K562 (cell line): ENCODE results near the gene PRR16. TPM values are rescaled to one million over a fixed set of nuclear protein-coding genes. Genes with fewer than 3 reads are reported as not detected.

ENCODE experiments used
- BCL6 ChIP-seq: fragments of 250-450 bp; sonication (Bioruptor Pico); IDR thresholded peaks from 2 replicates; pipeline ENCODE4 v1.4.0; 2020
- BRF2 ChIP-seq: IDR thresholded peaks from 3 replicates; pipeline ENCODE4 v1.6.1; 2011; ENCODE audit warnings: borderline replicate concordance, mild to moderate bottlenecking; ENCODE audit not compliant: insufficient read length, insufficient read depth
- DACH1 ChIP-seq: fragments of 450-650 bp; IDR thresholded peaks from 2 replicates; pipeline ENCODE4 v1.6.1; 2018; ENCODE audit not compliant: partially characterized antibody
- FOXA3 ChIP-seq, 2 experiments: fragments of 450-650 bp in 1 of 2; sonication (generic) in 1 of 2; formaldehyde crosslinking; IDR thresholded peaks in 1 of 2; conservative IDR thresholded peaks in 1 of 2; 2 replicates each; pipeline versions ENCODE4 v1.4.0 to v1.8.0; 2020 to 2022; ENCODE audit warnings: mild to moderate bottlenecking in 2 of 2, missing genetic modification reagents in 1 of 2
- FUS ChIP-seq: fragments of 200-400 bp; formaldehyde crosslinking; optimal IDR thresholded peaks from 2 replicates; pipeline ENCODE3; 2017; ENCODE audit warnings: low read depth, low read length
- GABPA ChIP-seq: fragments of 200-800 bp; sonication (Bioruptor generic); conservative IDR thresholded peaks from 2 replicates; pipeline ENCODE4 v1.6.1; 2016; ENCODE audit warnings: low read depth, missing genetic modification characterization, missing compliant biosample characterization
- KLF10 ChIP-seq: fragments of 250-450 bp; sonication (Bioruptor Pico); IDR thresholded peaks from 2 replicates; pipeline ENCODE4 v1.6.1; 2021; ENCODE audit warnings: matching md5 sums
- NCOA4 ChIP-seq: fragments of 450-650 bp; IDR thresholded peaks from 2 replicates; pipeline ENCODE4 v1.6.1; 2018; ENCODE audit warnings: mild to moderate bottlenecking; ENCODE audit not compliant: partially characterized antibody
- NFRKB ChIP-seq: fragments of 450-650 bp; IDR thresholded peaks from 2 replicates; pipeline ENCODE4 v1.6.1; 2016; ENCODE audit warnings: low read depth
- PHB2 ChIP-seq: fragments of 450-650 bp; IDR thresholded peaks from 2 replicates; pipeline ENCODE4 v1.6.1; 2017; ENCODE audit warnings: low read depth
- POLR2A ChIP-seq: fragments of 450-650 bp; conservative IDR thresholded peaks from 2 replicates; pipeline ENCODE4 v1.6.1; 2016
- RFX7 ChIP-seq: fragments of 250-450 bp; sonication (Bioruptor Pico); IDR thresholded peaks from 2 replicates; pipeline ENCODE4 v1.5.1; 2021; ENCODE audit warnings: mild to moderate bottlenecking
- SIN3B ChIP-seq: fragments of 450-650 bp; IDR thresholded peaks from 2 replicates; pipeline ENCODE4 v1.6.1; 2017; ENCODE audit warnings: low read depth, mild to moderate bottlenecking, moderate library complexity
- SLC30A9 ChIP-seq: fragments of 250-450 bp; sonication (Bioruptor Pico); IDR thresholded peaks from 2 replicates; pipeline ENCODE4 v1.8.0; 2022; ENCODE audit warnings: mild to moderate bottlenecking, moderate library complexity
- SMARCA4 ChIP-seq: fragments of 450-650 bp; IDR thresholded peaks from 2 replicates; pipeline ENCODE4 v1.6.1; 2016
- SOX6 ChIP-seq: fragments of 450-650 bp; IDR thresholded peaks from 2 replicates; pipeline ENCODE4 v1.6.1; 2014; ENCODE audit warnings: mild to moderate bottlenecking
- SPI1 ChIP-seq: IDR thresholded peaks from 2 replicates; pipeline ENCODE4 v1.6.1; 2011; ENCODE audit warnings: low read depth, low read length, control low read depth, borderline replicate concordance
- STAT5A ChIP-seq: IDR thresholded peaks from 2 replicates; pipeline ENCODE4 v1.6.1; 2012; ENCODE audit warnings: low read length, inconsistent platforms, borderline replicate concordance
- THAP7 ChIP-seq: fragments of 250-450 bp; sonication (Bioruptor Pico); IDR thresholded peaks from 2 replicates; pipeline ENCODE4 v1.5.0; 2021
- ZBTB2 ChIP-seq: fragments of 450-650 bp; IDR thresholded peaks from 2 replicates; pipeline ENCODE4 v1.6.1; 2016; ENCODE audit warnings: antibody characterized with exemption
- ZBTB7A ChIP-seq: IDR thresholded peaks from 2 replicates; pipeline ENCODE4 v1.6.1; 2011; ENCODE audit warnings: low read depth, mild to moderate bottlenecking, low read length, moderate library complexity, borderline replicate concordance; ENCODE audit not compliant: control insufficient read depth
- ZFP36 ChIP-seq: fragments of 150-350 bp; IDR thresholded peaks from 2 replicates; pipeline ENCODE4 v1.6.1; 2018; ENCODE audit warnings: low read length, low read depth; ENCODE audit not compliant: partially characterized antibody
- ZKSCAN1 ChIP-seq: fragments of 150-350 bp; IDR thresholded peaks from 2 replicates; pipeline ENCODE4 v1.6.1; 2016; ENCODE audit warnings: low read depth, low read length
- ZNF316 ChIP-seq: fragments of 450-650 bp; IDR thresholded peaks from 2 replicates; pipeline ENCODE4 v1.6.1; 2016
- ZNF551 ChIP-seq: fragments of 250-450 bp; sonication (Bioruptor Pico); IDR thresholded peaks from 2 replicates; pipeline ENCODE4 v1.5.0; 2021; ENCODE audit warnings: mild to moderate bottlenecking, moderate library complexity
- ZNF561 ChIP-seq: fragments of 450-650 bp; formaldehyde crosslinking; conservative IDR thresholded peaks from 2 replicates; pipeline ENCODE4 v1.4.0; 2020; ENCODE audit warnings: mild to moderate bottlenecking, moderate library complexity
- ZNF583 ChIP-seq: fragments of 250-450 bp; sonication (Bioruptor Pico); IDR thresholded peaks from 2 replicates; pipeline ENCODE4 v1.4.0; 2020
- ZNF699 ChIP-seq: fragments of 250-450 bp; sonication (Bioruptor Pico); IDR thresholded peaks from 2 replicates; pipeline ENCODE4 v1.8.0; 2021; ENCODE audit warnings: mild to moderate bottlenecking, moderate library complexity; ENCODE audit not compliant: insufficient replicate concordance
- polyA plus RNA-seq, 8 experiments: library from polyadenylated mRNA; depleted of rRNA in 4 of 8; stranded (reverse) in 5 of 8; unstranded in 3 of 8; fragments of >200 nt; fragmentation: Nextera tagmentation in 2 of 8; fragmentation: Illumina TruSeq in 1 of 8; extraction: Ambion mirVana in 2 of 8; extraction: Trizol in 1 of 8; gene quantifications; 2 replicates each; pipeline versions ENCODE4 v1.2.1 to v1.2.3, GENCODE V29; 2011 to 2014; ENCODE audit warnings: inconsistent platforms in 1 of 8, missing spikeins in 1 of 8
- total RNA-seq, 7 experiments: library from RNA; depleted of rRNA in 6 of 7; stranded (reverse); fragments of >200 nt in 6 of 7; fragmentation: Illumina TruSeq in 2 of 7; extraction: Trizol in 2 of 7; gene quantifications; 2 replicates each; pipeline versions ENCODE4 v1.2.1 to v1.2.3, GENCODE V29; 2011 to 2021; ENCODE audit warnings: low replicate concordance in 1 of 7

PRR16 gene
- total and polyA plus RNA-seq, 9 of the 15 experiments (the other 6 are each of a cell fraction or from before 2014, with no cell fraction given): 0.61 to 10.1 (median 3.3) TPM

GRCh38 chr5:120512791-120513650, 48.9 kb downstream of the PRR16 start (continued):
- TF ChIP-seq STAT5A: peak; percentile 93
- no peak for TF ChIP-seq ZKSCAN1
- TF ChIP-seq ZBTB2: no peak
- TF ChIP-seq POLR2A: peak; percentile 79
- no peak for TF ChIP-seq DACH1
- no peak for TF ChIP-seq ZNF551 (CRISPR knock-in tag)
- 0 out of 2 replicates have a peak, but pooled peaks have one; percentile 12 for TF ChIP-seq ZNF316
- TF ChIP-seq SPI1: no peak
- peak; percentile 54 for TF ChIP-seq ZFP36
- no peak for TF ChIP-seq SMARCA4
- no peak for TF ChIP-seq FOXA3 (CRISPR knock-in tag; conservative IDR thresholded peaks at IDR 0.05 in 1 of 2, IDR thresholded peaks at IDR 0.05 in 1 of 2)
- no peak for TF ChIP-seq NCOA4
- TF ChIP-seq GABPA: 0 out of 2 replicates have a peak, but pooled peaks have one; percentile 25
- no peak for TF ChIP-seq RFX7 (CRISPR knock-in tag)
- no peak for TF ChIP-seq ZNF699 (CRISPR knock-in tag)
- no peak for TF ChIP-seq SIN3B
- no peak for TF ChIP-seq BCL6 (CRISPR knock-in tag)
- TF ChIP-seq BRF2: no peak
- peak; percentile 43; the same call in 1 of the 2 replicates for TF ChIP-seq SOX6
- no peak for TF ChIP-seq PHB2
- no peak for TF ChIP-seq THAP7 (CRISPR knock-in tag)
- no peak for TF ChIP-seq KLF10 (CRISPR knock-in tag)
- no peak for TF ChIP-seq ZBTB7A
- peak; percentile 86 for TF ChIP-seq NFRKB
- no peak for TF ChIP-seq FUS
- TF ChIP-seq SLC30A9: no peak
- no peak for TF ChIP-seq ZNF561
- TF ChIP-seq ZNF583 (CRISPR knock-in tag): no peak
